Renal cortex interstitium (tissue), 11 donors: ENCODE measurements around the gene CLSTN2. TPM values are rescaled to one million over a fixed set of nuclear protein-coding genes. Genes with fewer than 3 reads are reported as not detected.

Experiments used
- DNase-seq, 11 donors: peaks; one replicate each; pipeline ENCODE4 v3.0.0-alpha.2; 2013; ENCODE audit warnings: low read depth in 9 of 11, low spot score in 4 of 11; ENCODE audit errors: extremely low read depth in 1 of 11
- polyA plus RNA-seq, 3 donors: library from polyadenylated mRNA; unstranded; fragments of 120-200 nt; gene quantifications; one replicate each; pipeline ENCODE4 v1.2.1, GENCODE V29; 2013; ENCODE audit not compliant: insufficient read length in 3 of 3

Gene CLSTN2
- polyA plus RNA-seq, 3 donors: 1.3 to 2.6 (median 1.9) TPM

- no peak for DNase-seq
These were observed 624.6 kb downstream of the CLSTN2 start for GRCh38 chr3:140559546-140559945.

DNA sequence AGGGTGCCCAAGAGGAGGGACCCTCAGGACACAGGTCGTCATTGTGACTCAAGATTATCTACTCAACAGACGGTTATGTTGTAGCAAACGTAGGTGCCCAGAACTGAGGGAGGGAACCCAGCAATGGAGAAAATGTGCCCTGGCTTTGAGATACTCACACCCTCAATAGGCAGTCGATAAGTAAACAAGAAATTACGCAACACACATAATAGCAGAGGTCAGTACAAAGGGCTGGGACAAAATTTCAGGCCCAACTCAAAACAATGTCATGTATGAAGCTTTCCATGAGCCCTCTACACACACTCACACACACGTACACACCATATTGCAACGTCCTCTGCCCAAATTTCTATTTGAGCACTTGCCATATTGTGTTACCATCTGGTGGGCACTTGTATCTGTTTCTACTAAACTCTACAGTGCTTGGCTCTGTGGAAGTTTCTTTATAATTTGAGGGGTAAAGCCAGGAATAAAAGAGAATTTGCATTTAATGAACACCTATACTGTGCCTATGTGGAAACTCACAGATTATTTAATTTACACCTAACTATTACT is 628.3 kb downstream of the CLSTN2 start:
- no peak for DNase-seq

GRCh38 chr3:140568131-140568530 is 633.1 kb downstream of the CLSTN2 start:
- no peak for DNase-seq

GRCh38 chr3:140568842-140569520 is 634.0 kb downstream of the CLSTN2 start:
- DNase-seq: no peak

- DNase-seq: no peak
These were observed 635.6 kb downstream of the CLSTN2 start for GRCh38 chr3:140570602-140571001.

- no peak for DNase-seq
These were observed 636.9 kb downstream of the CLSTN2 start for GRCh38 chr3:140571836-140572235.

GRCh38 chr3:140572334-140572733 is 637.3 kb downstream of the CLSTN2 start:
- DNase-seq: no peak

DNA sequence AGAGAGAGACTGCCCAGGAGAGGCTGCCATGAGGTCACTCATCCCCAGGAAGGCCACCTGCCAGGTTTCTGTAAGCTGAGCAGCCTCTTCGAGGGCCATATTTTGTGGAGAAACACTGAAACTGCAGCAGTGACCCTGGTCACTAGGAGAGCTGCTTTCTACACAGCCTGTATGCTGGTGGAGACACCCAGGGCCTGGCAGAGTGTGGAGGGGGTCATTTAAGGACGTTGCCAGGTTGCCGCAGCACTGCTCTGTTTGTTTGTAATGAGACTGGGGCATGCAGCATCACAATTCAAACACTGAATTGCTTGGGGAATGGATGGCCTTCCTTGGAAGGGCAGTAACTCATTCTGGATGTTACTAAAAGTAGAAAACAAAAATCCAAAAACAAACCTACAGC is 638.0 kb downstream of the CLSTN2 start:
- DNase-seq: no peak

DNA sequence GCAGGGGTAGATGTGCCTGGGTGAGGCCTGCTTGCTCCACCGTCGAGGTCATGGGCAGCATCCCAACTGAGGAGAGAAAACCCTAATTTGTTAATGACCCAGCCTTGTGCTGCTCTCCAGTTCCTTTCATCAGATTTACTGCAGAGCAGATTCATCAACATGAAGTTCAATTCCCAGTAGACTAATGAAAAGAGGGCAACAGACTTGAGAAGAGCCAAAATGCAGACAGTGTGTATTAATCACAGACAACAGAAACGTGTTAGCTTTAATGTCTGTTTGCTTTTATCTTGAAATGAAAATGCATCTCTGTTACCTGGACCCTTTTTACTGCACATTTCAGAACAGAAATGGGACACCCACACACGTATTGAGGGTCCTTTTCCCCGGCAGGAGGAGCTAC is 639.4 kb downstream of the CLSTN2 start:
- DNase-seq: no peak

- no peak for DNase-seq
These were observed 641.5 kb downstream of the CLSTN2 start for GRCh38 chr3:140576449-140576848.

GRCh38 chr3:140577911-140578310 is 642.9 kb downstream of the CLSTN2 start:
- DNase-seq: no peak

DNA sequence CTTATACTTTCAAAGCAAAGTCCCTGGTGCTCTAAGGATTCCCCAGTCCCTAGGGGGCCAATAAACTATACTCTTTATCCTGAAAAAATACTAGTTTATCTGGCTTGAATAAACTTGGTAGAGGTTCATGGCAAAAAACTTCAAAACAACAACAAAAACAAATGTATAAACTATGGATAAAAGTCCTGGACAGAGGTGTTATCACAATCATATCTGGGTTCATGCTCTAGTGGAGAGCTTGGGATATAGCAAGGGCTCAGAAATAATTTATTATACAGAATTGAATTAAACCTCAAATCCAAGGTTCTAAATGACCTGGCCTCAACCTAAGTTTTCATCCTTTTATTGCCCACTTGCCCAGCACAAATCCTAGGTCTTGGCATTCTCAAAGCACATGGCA is 644.3 kb downstream of the CLSTN2 start:
- DNase-seq: no peak

- no peak for DNase-seq
These were observed 645.8 kb downstream of the CLSTN2 start for GRCh38 chr3:140580746-140581145.

GRCh38 chr3:140584549-140584948 is 649.6 kb downstream of the CLSTN2 start:
- no peak for DNase-seq

GRCh38 chr3:140585828-140586227 is 650.8 kb downstream of the CLSTN2 start:
- DNase-seq: no peak

DNA sequence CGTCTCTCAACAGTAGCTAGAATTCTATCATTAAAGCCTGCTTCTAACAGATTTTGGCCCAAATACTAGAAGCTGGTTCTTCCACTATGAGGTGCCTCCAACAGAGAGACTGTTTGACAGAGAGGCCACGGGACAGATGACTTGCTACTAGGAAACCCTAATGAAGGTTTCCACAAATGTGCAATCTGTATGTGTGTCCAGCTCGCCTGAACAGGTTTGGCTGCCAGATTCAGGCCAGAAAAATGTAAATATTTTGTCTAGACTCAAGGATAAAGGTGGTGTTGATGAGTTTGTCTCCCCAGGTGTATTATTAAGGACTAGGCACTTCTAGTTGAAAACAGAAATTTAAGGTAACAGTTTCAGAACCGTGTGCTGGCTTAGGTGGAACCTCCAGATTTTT is 651.3 kb downstream of the CLSTN2 start:
- no peak for DNase-seq

GRCh38 chr3:140588558-140588957 is 653.6 kb downstream of the CLSTN2 start:
- no peak for DNase-seq

GRCh38 chr3:140593766-140594165 is 658.8 kb downstream of the CLSTN2 start:
- no peak for DNase-seq

DNA sequence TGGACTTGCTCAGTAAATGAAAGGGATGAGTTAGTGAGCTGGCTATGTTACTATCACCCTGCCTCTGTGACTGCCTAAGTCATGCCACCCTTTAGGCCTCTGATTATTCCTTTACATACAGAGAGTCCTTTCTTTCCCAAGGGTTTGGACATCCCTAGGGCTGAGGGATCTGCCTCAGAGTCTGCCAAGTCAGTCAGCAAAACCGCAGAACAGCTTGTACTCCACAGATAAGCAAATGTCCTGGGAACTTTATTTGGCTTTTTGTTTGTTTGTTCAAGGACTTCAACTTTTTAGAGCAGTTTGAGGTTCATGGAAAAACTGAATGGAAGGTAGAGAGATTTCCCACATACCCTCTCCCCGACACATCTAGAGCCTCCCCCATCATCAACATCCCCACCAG is 660.3 kb downstream of the CLSTN2 start:
- no peak for DNase-seq

DNA sequence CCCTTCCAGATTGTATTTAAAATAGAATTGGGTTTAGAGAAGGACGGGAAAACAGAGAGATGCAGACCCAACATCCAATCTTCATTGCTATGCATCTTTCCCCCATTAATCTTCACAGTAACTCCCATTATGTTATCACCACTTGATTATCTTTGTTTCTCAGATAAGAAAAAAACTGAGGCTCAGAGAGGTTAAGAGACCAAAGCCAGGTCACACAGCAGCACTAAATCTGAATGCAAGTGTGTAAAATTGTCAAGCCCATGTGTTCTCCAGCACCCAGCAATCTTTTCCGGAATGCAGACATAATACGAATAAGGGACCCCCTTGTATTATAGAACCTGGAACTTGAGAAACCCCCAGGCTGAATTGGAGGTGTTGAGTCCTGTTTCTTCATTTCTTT is 662.4 kb downstream of the CLSTN2 start:
- DNase-seq: no peak

GRCh38 chr3:140597792-140598191 is 662.8 kb downstream of the CLSTN2 start:
- DNase-seq: no peak
